ENCODE results near the gene PIH1D1. TPM values are rescaled to one million over a fixed set of nuclear protein-coding genes. Genes with fewer than 3 reads are reported as not detected.
A peak's percentile ranks its signal among the peaks of the same experiment; 100 is the strongest.
"Not testable (repeated sequence)": the region's sequence is repeated elsewhere in the genome, so short reads cannot be mapped to it uniquely, and the experiment has no call there.

The PIH1D1 gene
- total RNA-seq, 1 donor from 2014 or later = 124 TPM

DNA sequence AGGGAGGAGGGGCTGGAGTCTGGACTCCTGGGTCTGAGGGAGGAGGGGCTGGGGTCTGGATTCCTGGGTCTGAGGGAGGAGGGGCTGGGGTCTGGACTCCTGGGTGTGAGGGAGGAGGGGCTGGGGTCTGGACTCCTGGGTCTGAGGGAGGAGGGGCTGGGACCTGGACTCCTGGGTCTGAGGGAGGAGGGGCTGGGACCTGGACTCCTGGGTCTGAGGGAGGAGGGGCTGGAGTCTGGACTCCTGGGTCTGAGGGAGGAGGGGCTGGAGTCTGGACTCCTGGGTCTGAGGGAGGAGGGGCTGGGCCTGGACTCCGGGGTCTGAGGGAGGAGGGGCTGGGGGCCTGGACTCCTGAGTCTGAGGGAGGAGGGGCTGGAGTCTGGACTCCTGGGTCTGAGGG is 9.5 kb upstream of the PIH1D1 start:
- H3K36me3 Mint-ChIP-seq (ENCODE audit: low read depth); H3K4me1 Mint-ChIP-seq (ENCODE audit: low read depth); H3K9me3 Mint-ChIP-seq; H3K27me3 Mint-ChIP-seq (ENCODE audit: insufficient read depth); H3K27ac Mint-ChIP-seq; DNase-seq (ENCODE audit: low spot score); intact Hi-C loops (cut with micrococcal nuclease); H3K4me3 Mint-ChIP-seq: not testable (repeated sequence)

DNA sequence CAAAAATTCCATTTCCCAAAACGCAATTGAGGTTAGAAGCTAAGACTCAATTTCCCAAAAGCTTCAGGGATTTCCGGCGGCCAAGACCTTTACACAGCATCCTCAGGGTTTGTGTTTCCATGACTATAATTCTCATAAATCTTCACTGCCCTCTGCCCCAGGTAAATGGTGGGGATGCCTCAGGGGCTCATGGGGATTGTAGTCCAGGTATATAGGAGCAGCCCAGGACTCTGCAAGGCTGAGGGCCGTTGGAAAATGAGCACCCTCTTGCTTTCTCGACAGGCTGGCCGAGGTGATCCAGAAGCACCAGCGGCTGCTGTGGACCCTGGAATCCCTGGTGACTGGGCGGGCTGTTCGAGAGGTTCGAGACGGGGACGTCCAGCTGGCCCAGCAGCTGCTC is 7.8 kb upstream of the PIH1D1 start:
- H3K4me1 Mint-ChIP-seq (ENCODE audit: low read depth) = peaks cover 14% of the 10 kb centered on the region
- intact Hi-C loops (cut with micrococcal nuclease) = loop anchor here (10.0 kb wide), 1 partner anchor 585 kb away; the partner anchor contains the start of gene PPP1R15A
- no peaks in the 10 kb centered on the region for H3K9me3 Mint-ChIP-seq
- H3K27ac Mint-ChIP-seq = no peak overlapping the region
- peaks cover 3% of the 10 kb centered on the region for H3K36me3 Mint-ChIP-seq (ENCODE audit: low read depth)
- H3K4me3 Mint-ChIP-seq = no peak overlapping the region
- H3K27me3 Mint-ChIP-seq (ENCODE audit: insufficient read depth) = no peaks in the 10 kb centered on the region
- DNase-seq (ENCODE audit: low spot score) = no peak

DNA sequence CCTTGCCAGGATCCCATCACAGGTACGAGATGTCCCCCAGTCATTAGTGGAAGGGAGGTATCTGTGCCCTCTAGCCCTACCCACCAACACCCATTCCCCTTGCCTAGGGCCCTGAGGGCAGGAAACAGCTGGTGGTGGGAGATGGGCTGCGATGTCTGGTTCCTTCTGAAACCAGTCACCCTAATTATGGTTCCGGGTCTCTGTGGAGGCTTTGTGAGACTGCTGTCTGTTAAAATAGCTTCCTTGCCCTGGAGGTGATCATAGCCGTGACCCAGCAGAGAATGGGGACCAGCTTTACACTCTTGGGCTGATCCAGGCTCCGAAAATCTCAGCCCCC is 6.9 kb upstream of the PIH1D1 start:
- no peak overlapping the region for H3K27ac Mint-ChIP-seq

DNA sequence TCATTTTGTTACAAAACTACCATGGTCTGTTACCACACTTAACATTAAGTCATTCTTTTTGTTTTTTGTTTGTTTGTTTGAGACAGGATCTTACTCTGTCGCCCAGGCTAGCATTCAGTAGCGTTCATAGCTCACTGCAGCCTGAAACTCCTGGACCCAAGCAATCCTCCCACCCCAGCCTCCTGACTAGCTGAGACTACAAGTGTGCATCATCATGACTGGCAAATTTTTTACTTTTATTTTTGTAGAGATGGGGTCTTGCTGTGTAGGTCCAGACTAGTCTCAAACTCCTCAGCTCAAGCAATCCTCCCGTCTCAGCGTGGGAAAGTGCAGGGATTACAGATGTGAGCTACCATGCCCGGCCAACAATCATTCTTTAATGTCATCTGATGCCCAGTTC is 4.7 kb upstream of the PIH1D1 start:
- intact Hi-C loops (cut with micrococcal nuclease) = loop anchor here (10.0 kb wide), 1 partner anchor 582 kb away; the partner anchor contains the start of gene PPP1R15A
- no peaks in the 10 kb centered on the region for H3K9me3 Mint-ChIP-seq
- no peaks in the 10 kb centered on the region for H3K27me3 Mint-ChIP-seq (ENCODE audit: insufficient read depth)
- H3K36me3 Mint-ChIP-seq (ENCODE audit: low read depth) = peaks cover 7% of the 10 kb centered on the region
- H3K4me3 Mint-ChIP-seq = peak overlapping the region; percentile 7
- no peak overlapping the region for H3K27ac Mint-ChIP-seq
- no peak for DNase-seq (ENCODE audit: low spot score)
- peaks cover 34% of the 10 kb centered on the region for H3K4me1 Mint-ChIP-seq (ENCODE audit: low read depth)

More for the DNA sequence above, 6.9 kb upstream of the PIH1D1 start:
- intact Hi-C loops (cut with micrococcal nuclease) = loop anchor here (10.0 kb wide), 1 partner anchor 584 kb away; the partner anchor contains the start of gene PPP1R15A
- no peak for DNase-seq (ENCODE audit: low spot score)
- Mint-ChIP-seq H3K9me3 (no peaks in the 10 kb centered on the region), H3K36me3 (ENCODE audit: low read depth) (peaks cover 3% of the 10 kb centered on the region), H3K4me3 (no peak overlapping the region), H3K4me1 (ENCODE audit: low read depth) (peaks cover 22% of the 10 kb centered on the region), H3K27me3 (ENCODE audit: insufficient read depth) (no peaks in the 10 kb centered on the region)

DNA sequence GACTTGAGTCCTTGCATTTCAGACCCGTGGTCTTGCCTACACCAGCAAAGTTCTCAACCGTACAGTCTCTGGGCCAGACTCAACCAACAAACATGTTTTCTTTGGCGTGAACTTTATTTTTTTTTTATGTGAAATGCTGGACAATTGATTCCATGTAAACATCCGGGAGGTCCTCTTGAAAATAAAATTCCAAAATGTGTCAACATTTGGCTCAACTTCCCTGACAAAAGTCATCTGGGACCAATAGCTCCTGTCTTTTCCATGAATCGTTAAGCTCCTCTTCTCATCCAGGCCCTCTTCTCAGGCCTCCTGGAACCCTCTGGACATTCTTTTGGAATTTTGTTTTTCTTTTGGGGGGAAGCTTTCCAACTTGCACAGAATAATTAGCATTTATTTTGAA is 4.2 kb upstream of the PIH1D1 start:
- H3K27ac Mint-ChIP-seq = no peak overlapping the region
- DNase-seq (ENCODE audit: low spot score) = no peak
- H3K36me3 Mint-ChIP-seq (ENCODE audit: low read depth) = peaks cover 8% of the 10 kb centered on the region
- no peaks in the 10 kb centered on the region for H3K27me3 Mint-ChIP-seq (ENCODE audit: insufficient read depth)
- intact Hi-C loops (cut with micrococcal nuclease) = loop anchor here (10.0 kb wide), 1 partner anchor 581 kb away; the partner anchor contains the start of gene PPP1R15A
- H3K9me3 Mint-ChIP-seq = no peaks in the 10 kb centered on the region
- H3K4me3 Mint-ChIP-seq = peak overlapping the region; percentile 7
- H3K4me1 Mint-ChIP-seq (ENCODE audit: low read depth) = peaks cover 35% of the 10 kb centered on the region

DNA sequence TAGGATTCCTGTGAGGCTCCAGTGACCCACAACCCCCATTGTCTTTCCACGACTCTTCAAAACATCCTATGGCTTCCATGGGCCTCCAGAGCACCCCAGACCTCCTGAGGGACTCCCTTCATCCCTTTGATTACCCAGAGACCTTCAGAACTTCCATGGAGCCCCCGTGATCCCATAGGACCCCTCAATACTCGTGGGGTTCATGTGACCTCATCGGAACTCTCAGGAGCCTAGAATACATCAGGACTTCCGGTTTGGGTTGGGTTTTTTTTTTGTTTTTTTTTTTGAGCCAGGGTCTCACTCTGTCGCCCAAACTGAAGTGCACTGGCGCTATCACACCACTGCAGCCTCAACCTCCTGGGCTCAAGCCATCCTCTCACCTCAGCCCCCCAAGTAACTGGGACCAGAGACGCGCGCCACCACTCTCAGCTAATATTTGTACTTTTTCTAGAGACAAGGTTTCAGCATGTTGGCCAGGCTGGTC is 2.2 kb upstream of the PIH1D1 start:
- Mint-ChIP-seq H3K36me3 (ENCODE audit: low read depth) (peaks cover 23% of the 10 kb centered on the region), H3K4me3 (peak overlapping the region; percentile 96), H3K9me3 (no peaks in the 10 kb centered on the region), H3K27ac (peak overlapping the region; percentile 99), H3K4me1 (ENCODE audit: low read depth) (peaks cover 49% of the 10 kb centered on the region), H3K27me3 (ENCODE audit: insufficient read depth) (no peaks in the 10 kb centered on the region)
- intact Hi-C loops (cut with micrococcal nuclease) = loop anchor here (1.0 to 10.0 kb wide), 8 partner anchors 16 to 579 kb away; partner anchors contain the start of genes AKT1S1, GYS1, PPP1R15A and RPL13A
- DNase-seq (ENCODE audit: low spot score) = no peak

DNA sequence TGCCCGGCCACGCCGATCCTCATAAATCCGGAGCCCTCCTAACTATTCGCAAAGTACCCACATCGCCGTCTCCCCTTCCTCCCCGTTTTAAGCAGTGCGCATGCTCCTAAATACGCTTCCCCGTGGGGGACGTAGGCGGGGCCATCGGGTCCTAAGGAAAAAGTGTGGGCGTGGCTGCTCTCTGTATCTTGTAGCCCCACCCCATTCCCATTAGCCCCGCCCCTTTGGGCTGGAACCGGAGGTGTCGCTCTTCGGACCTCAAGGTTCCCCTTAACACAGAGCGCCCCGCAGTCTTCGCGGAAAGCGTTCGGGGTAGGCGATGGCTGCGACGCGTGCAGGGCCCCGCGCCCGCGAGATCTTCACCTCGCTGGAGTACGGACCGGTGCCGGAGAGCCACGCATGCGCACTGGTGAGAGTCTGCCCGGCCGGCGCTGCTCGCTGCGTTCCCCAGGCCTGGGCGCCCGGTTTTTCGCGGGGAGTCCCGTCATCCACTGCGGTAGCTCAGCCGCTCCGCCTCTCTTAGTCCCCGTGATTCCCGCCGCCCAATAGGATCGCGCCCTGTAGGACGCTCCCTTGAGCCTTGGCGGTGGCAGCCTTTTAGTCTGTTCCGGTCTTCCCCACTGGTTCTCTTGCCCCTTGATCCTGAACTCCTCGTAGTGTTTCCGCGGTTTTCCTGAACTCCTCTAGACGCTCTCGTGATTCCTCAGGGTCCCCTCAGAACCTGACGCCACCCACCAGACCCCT is 1.6 kb upstream of the PIH1D1 start, which contains the start of gene ALDH16A1:
TSS of gene ALDH16A1 (plus strand) at position 213 of the 744 bp plus-strand sequence. CDS start at position 320, 107 bp downstream.
- Mint-ChIP-seq H3K27me3 (ENCODE audit: insufficient read depth) (no peaks in the 10 kb centered on the region), H3K27ac (peak within 1 kb of the TSS; percentile 99), H3K4me3 (peak within 1 kb of the TSS; percentile 96), H3K36me3 (ENCODE audit: low read depth) (peaks cover 29% of the 10 kb centered on the region), H3K9me3 (no peaks in the 10 kb centered on the region), H3K4me1 (ENCODE audit: low read depth) (peaks cover 56% of the 10 kb centered on the region)
- intact Hi-C loops (cut with micrococcal nuclease) = loop anchor here (1.0 to 10.0 kb wide), 8 partner anchors 16 to 578 kb away; partner anchors contain the start of genes AKT1S1, GYS1, PPP1R15A and RPL13A
- peak; percentile 97 for DNase-seq (ENCODE audit: low spot score)

DNA sequence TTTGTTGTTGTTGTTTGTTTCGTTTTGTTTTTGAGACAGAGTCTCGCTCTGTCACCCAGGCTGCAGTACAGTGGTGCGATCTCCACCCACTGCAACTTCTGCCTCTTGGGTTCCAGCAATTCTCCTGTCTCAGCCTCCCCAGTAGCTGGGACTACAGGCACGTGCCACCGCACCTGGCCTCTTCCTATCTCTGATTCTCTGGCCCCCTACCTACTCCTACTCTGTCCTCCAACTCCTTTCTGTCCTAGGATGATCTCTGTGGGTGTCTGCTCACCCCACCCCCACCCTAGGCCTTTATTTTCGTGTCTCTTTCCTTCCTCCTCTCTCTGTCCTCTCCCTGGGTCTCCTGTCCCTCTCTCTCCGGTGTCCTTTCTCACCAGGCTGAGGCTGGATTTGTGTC is 1.2 kb downstream of the PIH1D1 start:
- peak overlapping the region; percentile 96 for H3K4me3 Mint-ChIP-seq
- no peaks in the 10 kb centered on the region for H3K27me3 Mint-ChIP-seq (ENCODE audit: insufficient read depth)
- peaks cover 36% of the 10 kb centered on the region for H3K36me3 Mint-ChIP-seq (ENCODE audit: low read depth)
- no peak for DNase-seq (ENCODE audit: low spot score)
- H3K27ac Mint-ChIP-seq = peak overlapping the region; percentile 65
- no peaks in the 10 kb centered on the region for H3K9me3 Mint-ChIP-seq
- H3K4me1 Mint-ChIP-seq (ENCODE audit: low read depth) = peaks cover 46% of the 10 kb centered on the region
- intact Hi-C loops (cut with micrococcal nuclease) = loop anchor here (2.0 to 10.0 kb wide), 2 partner anchors 226 to 576 kb away; partner anchors contain the start of genes PPP1R15A and PRMT1

DNA sequence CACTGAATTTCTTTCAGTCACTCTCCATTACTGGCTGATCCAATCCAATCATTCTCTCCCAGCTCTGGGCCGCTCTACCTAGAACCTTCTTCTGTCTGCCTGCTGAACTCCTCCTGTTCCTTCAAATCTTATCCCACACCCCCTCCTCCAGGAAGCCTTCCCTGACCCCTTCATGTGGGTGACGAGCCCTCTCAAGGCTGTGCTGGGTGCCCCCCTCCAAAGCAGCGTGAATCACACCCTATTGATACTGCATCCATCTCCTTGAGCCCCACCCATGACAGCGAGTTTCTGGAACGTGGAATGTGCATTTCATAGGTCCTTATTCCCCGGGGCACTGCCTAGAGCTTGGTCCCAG is 3.2 kb downstream of the PIH1D1 start:
- Mint-ChIP-seq H3K27me3 (ENCODE audit: insufficient read depth) (no peaks in the 10 kb centered on the region), H3K36me3 (ENCODE audit: low read depth) (peaks cover 36% of the 10 kb centered on the region), H3K27ac (no peak overlapping the region), H3K4me3 (peak overlapping the region; percentile 27), H3K9me3 (no peaks in the 10 kb centered on the region), H3K4me1 (ENCODE audit: low read depth) (peaks cover 51% of the 10 kb centered on the region)
- intact Hi-C loops (cut with micrococcal nuclease) = loop anchor here (10.0 kb wide), 1 partner anchor 184 kb away; no protein-coding TSS in a partner anchor
- DNase-seq (ENCODE audit: low spot score) = no peak

DNA sequence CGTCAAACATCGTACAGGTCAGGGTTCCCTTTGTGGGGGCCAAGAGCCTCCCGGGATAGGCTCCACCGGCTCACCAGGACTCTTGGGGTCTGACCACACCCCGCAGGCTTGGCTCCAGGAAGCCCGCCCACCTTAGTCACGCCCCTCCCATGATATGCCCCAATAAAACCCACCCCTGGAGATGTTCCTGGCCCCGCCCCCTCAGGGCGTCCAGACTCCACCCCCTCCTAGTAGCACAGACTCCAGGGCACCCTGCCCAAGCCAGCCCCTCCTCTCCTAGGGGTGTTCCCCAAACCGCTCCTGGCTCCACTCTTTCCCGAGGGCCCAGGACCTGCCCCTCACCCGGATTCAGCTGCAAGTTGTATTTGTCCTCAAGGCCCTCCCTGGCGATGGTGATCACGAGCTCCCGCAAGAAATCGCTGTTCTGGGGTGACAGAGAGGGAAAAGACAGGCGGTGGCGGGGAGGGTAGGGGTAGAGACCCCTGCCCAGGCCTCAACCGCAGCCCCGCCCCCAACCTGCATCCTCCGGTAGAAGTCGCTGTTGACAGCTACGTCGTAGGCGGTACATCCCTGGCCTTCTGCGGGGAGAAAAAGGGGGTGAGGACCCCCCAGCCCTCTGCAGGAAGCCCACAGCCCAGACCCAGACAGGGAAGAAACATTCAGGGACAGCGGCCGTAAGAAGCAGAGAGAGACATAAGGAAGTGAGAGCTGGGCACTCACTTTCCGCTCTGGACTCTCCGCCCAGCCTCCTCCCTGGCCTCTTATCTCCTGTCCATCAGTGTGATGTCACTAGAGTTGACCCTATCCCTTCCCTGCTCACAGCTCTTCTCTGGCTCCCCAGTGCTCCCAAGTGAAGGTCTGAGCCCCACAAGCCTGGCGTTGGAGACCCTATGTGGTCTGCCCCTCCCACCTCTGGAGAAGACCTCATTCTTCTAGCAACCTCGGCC is 3.9 kb downstream of the PIH1D1 start:
- Mint-ChIP-seq H3K36me3 (ENCODE audit: low read depth) (peaks cover 36% of the 10 kb centered on the region), H3K27me3 (ENCODE audit: insufficient read depth) (peaks cover under 1% of the 10 kb centered on the region), H3K27ac (no peak overlapping the region), H3K4me3 (no peak overlapping the region), H3K4me1 (ENCODE audit: low read depth) (peaks cover 48% of the 10 kb centered on the region), H3K9me3 (no peaks in the 10 kb centered on the region)
- no peak for DNase-seq (ENCODE audit: low spot score)
- intact Hi-C loops (cut with micrococcal nuclease) = loop anchor here (10.0 kb wide), 1 partner anchor 183 kb away; no protein-coding TSS in a partner anchor

DNA sequence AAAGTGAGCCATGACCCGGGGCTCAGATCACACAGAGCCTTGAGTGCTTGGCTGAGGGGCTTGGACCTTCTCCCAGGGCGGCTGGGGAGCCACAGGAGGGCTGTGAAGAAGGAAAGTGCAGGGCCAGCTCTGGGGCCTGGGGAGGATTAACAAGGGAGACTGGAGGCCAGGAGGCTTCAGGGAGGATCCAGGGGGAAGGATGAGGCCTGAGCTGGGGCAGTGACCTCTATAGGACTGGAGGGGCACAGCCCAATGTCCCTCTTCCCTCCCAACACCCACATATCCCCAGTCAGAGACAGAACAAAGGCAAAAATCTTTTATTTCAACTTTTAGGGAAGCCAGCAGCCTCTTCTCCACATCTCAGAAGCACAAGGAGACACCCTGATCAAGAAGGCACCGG is 5.6 kb downstream of the PIH1D1 start:
- Mint-ChIP-seq H3K27me3 (ENCODE audit: insufficient read depth) (peaks cover 14% of the 10 kb centered on the region), H3K36me3 (ENCODE audit: low read depth) (peaks cover 31% of the 10 kb centered on the region), H3K27ac (peak overlapping the region; percentile 55), H3K4me3 (no peak overlapping the region), H3K4me1 (ENCODE audit: low read depth) (peaks cover 53% of the 10 kb centered on the region), H3K9me3 (no peaks in the 10 kb centered on the region)
- DNase-seq (ENCODE audit: low spot score) = no peak
- intact Hi-C loops (cut with micrococcal nuclease) = loop anchor here (10.0 kb wide), 1 partner anchor 181 kb away; no protein-coding TSS in a partner anchor

DNA sequence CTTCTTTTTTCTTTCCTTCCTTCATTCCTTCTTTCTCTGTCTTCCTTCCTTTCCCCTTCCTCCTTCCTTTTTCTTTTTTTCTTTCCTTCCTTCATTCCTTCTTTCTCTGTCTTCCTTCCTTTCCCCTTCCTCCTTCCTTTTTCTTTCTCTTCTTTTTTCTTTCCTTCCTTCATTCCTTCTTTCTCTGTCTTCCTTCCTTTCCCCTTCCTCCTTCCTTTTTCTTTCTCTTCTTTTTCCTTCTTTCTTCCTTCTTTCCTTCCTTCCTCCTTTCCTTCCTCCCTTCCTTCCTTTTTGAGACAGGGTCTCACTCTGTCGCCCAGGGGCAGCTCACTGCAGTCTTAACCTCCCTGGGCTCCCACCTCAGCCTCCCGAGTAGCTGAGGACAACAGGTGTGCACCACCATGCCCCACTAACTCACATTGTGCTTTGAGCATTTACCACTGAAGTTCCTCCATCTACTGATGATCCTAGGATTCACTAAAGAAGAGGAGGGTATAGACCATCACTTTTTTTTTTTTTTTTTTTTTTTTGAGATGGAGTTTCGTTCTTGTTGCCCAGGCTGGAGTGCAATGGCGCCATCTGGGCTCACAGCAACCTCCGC is 7.4 kb downstream of the PIH1D1 start:
- intact Hi-C loops (cut with micrococcal nuclease) = loop anchor here (5.0 to 10.0 kb wide), 3 partner anchors 37 to 323 kb away; partner anchors contain the start of gene AP2A1
- H3K27me3 Mint-ChIP-seq (ENCODE audit: insufficient read depth) = peaks cover 31% of the 10 kb centered on the region
- H3K4me1 Mint-ChIP-seq (ENCODE audit: low read depth) = peaks cover 45% of the 10 kb centered on the region

More for the DNA sequence above, 7.4 kb downstream of the PIH1D1 start:
- Mint-ChIP-seq H3K4me3 (peak overlapping the region; percentile 82), H3K36me3 (ENCODE audit: low read depth) (peaks cover 20% of the 10 kb centered on the region), H3K27ac (peak overlapping the region; percentile 88)
- not testable (repeated sequence) for DNase-seq (ENCODE audit: low spot score); H3K9me3 Mint-ChIP-seq
